GM23338 (cell line): Measurements from ENCODE around the gene CACNA1H. TPM values are rescaled to one million over a fixed set of nuclear protein-coding genes. Genes with fewer than 3 reads are reported as not detected.

Experiments used
- ATAC-seq: fragments of 200-7000 bp; cut with Tn5 transposase; 3 replicates; pipeline ENCODE4 v1.9.1; 2020
- DNase-seq: peaks from one replicate; pipeline ENCODE4 v3.0.0-alpha.2; 2015; ENCODE audit warnings: low spot score
- H2AFZ ChIP-seq: fragments of 200-600 bp; sonication (generic); 2 replicates; pipeline ENCODE4 v1.8.0; 2016; ENCODE audit warnings: antibody characterized with exemption, mild to moderate bottlenecking, moderate library complexity
- H3F3A ChIP-seq: fragments of 200-600 bp; sonication (generic); replicated peaks from 2 replicates; pipeline ENCODE4 v1.8.0; 2017; ENCODE audit warnings: antibody characterized with exemption, mixed run types, low read depth
- H3K27ac ChIP-seq: fragments of 200-600 bp; sonication (generic); 2 replicates; pipeline ENCODE4 v1.6.1; 2016; ENCODE audit warnings: low read depth
- H3K27me3 ChIP-seq: fragments of 200-600 bp; sonication (generic); 2 replicates; pipeline ENCODE4 v1.8.0; 2016; ENCODE audit warnings: mild to moderate bottlenecking, mixed run types, moderate library complexity; ENCODE audit not compliant: insufficient read depth
- H3K36me3 ChIP-seq: fragments of 200-600 bp; sonication (generic); 2 replicates; pipeline ENCODE4 v1.8.0; 2016; ENCODE audit warnings: mild to moderate bottlenecking; ENCODE audit not compliant: insufficient read depth
- H3K4me1 ChIP-seq: fragments of 200-600 bp; sonication (generic); 2 replicates; pipeline ENCODE4 v1.8.0; 2016; ENCODE audit warnings: mild to moderate bottlenecking, moderate library complexity; ENCODE audit not compliant: insufficient read depth
- H3K4me2 ChIP-seq: fragments of 200-600 bp; sonication (generic); 2 replicates; pipeline ENCODE4 v1.7.1; 2017; ENCODE audit warnings: mixed run types
- H3K4me3 ChIP-seq: fragments of 200-600 bp; sonication (generic); 2 replicates; pipeline ENCODE4 v1.6.1; 2016; ENCODE audit warnings: mixed run types
- H3K79me2 ChIP-seq: fragments of 200-600 bp; sonication (generic); replicated peaks from 2 replicates; pipeline ENCODE4 v1.8.0; 2017; ENCODE audit warnings: mild to moderate bottlenecking; ENCODE audit not compliant: insufficient read depth
- H3K9me2 ChIP-seq: fragments of 200-600 bp; sonication (generic); 2 replicates; pipeline ENCODE4 v1.8.0; 2017; ENCODE audit not compliant: insufficient read depth
- H4K20me1 ChIP-seq: fragments of 200-600 bp; sonication (generic); replicated peaks from 2 replicates; pipeline ENCODE4 v1.8.0; 2017; ENCODE audit warnings: mild to moderate bottlenecking; ENCODE audit not compliant: insufficient read depth
- H3K27ac Mint-ChIP-seq: 2 replicates; pipeline ENCODE4 v1.8.0; 2020; ENCODE audit warnings: inconsistent platforms, mild to moderate bottlenecking, moderate library complexity, mixed read lengths
- H3K27me3 Mint-ChIP-seq: 3 replicates; pipeline ENCODE4 v1.8.0; 2022; ENCODE audit warnings: low read depth, mild to moderate bottlenecking, moderate library complexity, mixed read lengths, inconsistent platforms; ENCODE audit not compliant: insufficient read depth, poor library complexity
- H3K36me3 Mint-ChIP-seq: 3 replicates; pipeline ENCODE4 v1.8.0; 2021; ENCODE audit warnings: low read depth, mild to moderate bottlenecking, inconsistent platforms, moderate library complexity, mixed read lengths
- H3K4me1 Mint-ChIP-seq: 3 replicates; pipeline ENCODE4 v1.8.0; 2020; ENCODE audit warnings: mild to moderate bottlenecking, inconsistent platforms, mixed read lengths
- H3K4me3 Mint-ChIP-seq: 3 replicates; pipeline ENCODE4 v1.8.0; 2021; ENCODE audit warnings: moderate library complexity, mild to moderate bottlenecking, inconsistent platforms, mixed read lengths
- H3K9me3 Mint-ChIP-seq: 3 replicates; pipeline ENCODE4 v1.8.0; 2020; ENCODE audit warnings: moderate library complexity, mild to moderate bottlenecking, inconsistent platforms, mixed read lengths
- CREB1 ChIP-seq: fragments of 250-450 bp; sonication (Bioruptor Pico); IDR thresholded peaks from 2 replicates; pipeline ENCODE4 v1.5.0; 2020; ENCODE audit warnings: low read depth, mild to moderate bottlenecking, moderate library complexity
- ETS1 ChIP-seq: IDR thresholded peaks from 2 replicates; pipeline ENCODE4 v1.6.1; 2016; ENCODE audit warnings: antibody characterized with exemption
- EZH2 ChIP-seq: fragments of 200-600 bp; sonication (generic); IDR thresholded peaks from one replicate; pipeline ENCODE4 v1.8.0; 2017; ENCODE audit warnings: antibody characterized with exemption, mild to moderate bottlenecking, low read depth; ENCODE audit not compliant: unreplicated experiment
- EZH2phosphoT487 ChIP-seq: fragments of 200-600 bp; sonication (generic); IDR thresholded peaks from one replicate; pipeline ENCODE4 v1.8.1; 2018; ENCODE audit warnings: antibody characterized with exemption; ENCODE audit not compliant: unreplicated experiment
- JUNB ChIP-seq: IDR thresholded peaks from one replicate; pipeline ENCODE4 v1.6.1; 2016; ENCODE audit warnings: antibody characterized with exemption; ENCODE audit not compliant: unreplicated experiment
- NANOG ChIP-seq: IDR thresholded peaks from 2 replicates; pipeline ENCODE4 v1.6.1; 2016; ENCODE audit warnings: antibody characterized with exemption, borderline replicate concordance
- POLR2AphosphoS5 ChIP-seq: IDR thresholded peaks from 2 replicates; pipeline ENCODE4 v1.6.1; 2016; ENCODE audit warnings: antibody characterized with exemption, low read depth
- REST ChIP-seq: IDR thresholded peaks from one replicate; pipeline ENCODE4 v1.6.1; 2018; ENCODE audit warnings: antibody characterized with exemption; ENCODE audit not compliant: unreplicated experiment
- ZNF114 ChIP-seq: fragments of 250-450 bp; sonication (Bioruptor Pico); IDR thresholded peaks from 2 replicates; pipeline ENCODE4 v1.5.0; 2020; ENCODE audit warnings: mild to moderate bottlenecking, moderate library complexity
- ZNF331 ChIP-seq: fragments of 250-450 bp; sonication (Bioruptor Pico); IDR thresholded peaks from 2 replicates; pipeline ENCODE4 v1.5.0; 2020; ENCODE audit warnings: low read depth, mild to moderate bottlenecking, moderate library complexity
- polyA plus RNA-seq: library from polyadenylated mRNA; unstranded; fragments of >200 nt; fragmentation: Nextera tagmentation; extraction: Ambion mirVana; gene quantifications from 2 replicates; pipeline ENCODE4 v1.2.1, GENCODE V29; 2016
- total RNA-seq: library from RNA; depleted of rRNA; stranded (reverse); fragments of >200 nt; shearing (Covaris generic); gene quantifications from 2 replicates; pipeline ENCODE4 v1.2.3, GENCODE V29; 2014
- TF ChIP-seq, protein P1 (sequence below), 2 experiments: fragments of 200-600 bp in 1 of 2; sonication (generic) in 1 of 2; conservative IDR thresholded peaks; 2 replicates each; pipeline versions ENCODE4 v1.5.1 to v1.6.1; 2016 to 2017; ENCODE audit warnings: antibody characterized with exemption in 2 of 2, low read depth in 2 of 2, mild to moderate bottlenecking in 2 of 2, moderate library complexity in 1 of 2

CACNA1H gene
- total and polyA plus RNA-seq, 2 experiments from 2014 or later: 3.5 to 43.3 TPM

GRCh38 chr16:1213796-1214372 lies 61.0 kb downstream of the CACNA1H start:
- no peaks in the 10 kb centered on the region for H3K4me1 ChIP-seq
- no peaks in the 10 kb centered on the region for H3K36me3 ChIP-seq
- no peaks in the 10 kb centered on the region for H3F3A ChIP-seq
- H3K27me3 ChIP-seq: no peaks in the 10 kb centered on the region
- H3K4me3 Mint-ChIP-seq: no peak overlapping the region
- no peak for ATAC-seq
- H3K79me2 ChIP-seq: no peaks in the 10 kb centered on the region
- H3K4me3 ChIP-seq: no peak overlapping the region
- no peak overlapping the region for H3K27ac ChIP-seq
- no peaks in the 10 kb centered on the region for H3K36me3 Mint-ChIP-seq
- H2AFZ ChIP-seq: no peak overlapping the region
- H3K9me2 ChIP-seq: no peaks in the 10 kb centered on the region
- no peak for DNase-seq
- no peaks in the 10 kb centered on the region for H3K4me1 Mint-ChIP-seq
- H3K27ac Mint-ChIP-seq: no peak overlapping the region
- H3K4me2 ChIP-seq: no peak overlapping the region
- H3K27me3 Mint-ChIP-seq: peaks cover 8% of the 10 kb centered on the region
- H4K20me1 ChIP-seq: no peaks in the 10 kb centered on the region; the same call in 1 of the 2 replicates
- H3K9me3 Mint-ChIP-seq: no peaks in the 10 kb centered on the region
- TF ChIP-seq ZNF331 (CRISPR knock-in tag): no peak
- no peak for TF ChIP-seq ETS1
- no peak for TF ChIP-seq POLR2AphosphoS5

GRCh38 chr16:1214719-1215118 lies 61.8 kb downstream of the CACNA1H start:
- H2AFZ ChIP-seq: no peak overlapping the region
- Mint-ChIP-seq H3K36me3 (no peaks in the 10 kb centered on the region), H3K4me3 (no peak overlapping the region), H3K27ac (no peak overlapping the region), H3K27me3 (peaks cover 8% of the 10 kb centered on the region), H3K9me3 (no peaks in the 10 kb centered on the region), H3K4me1 (no peaks in the 10 kb centered on the region)
- no peaks in the 10 kb centered on the region; the same call in 1 of the 2 replicates for H4K20me1 ChIP-seq
- H3F3A ChIP-seq: no peaks in the 10 kb centered on the region
- H3K9me2 ChIP-seq: no peaks in the 10 kb centered on the region
- H3K79me2 ChIP-seq: no peaks in the 10 kb centered on the region
- no peak overlapping the region for H3K4me2 ChIP-seq
- H3K4me1 ChIP-seq: no peaks in the 10 kb centered on the region
- ATAC-seq (no peak), DNase-seq (no peak)
- TF ChIP-seq ETS1 (no peak), REST (no peak), ZNF114 (CRISPR knock-in tag) (no peak), JUNB (no peak), CREB1 (CRISPR knock-in tag) (no peak), EZH2phosphoT487 (no peak), NANOG (no peak), EZH2 (no peak)
- TF ChIP-seq, protein P1, sequence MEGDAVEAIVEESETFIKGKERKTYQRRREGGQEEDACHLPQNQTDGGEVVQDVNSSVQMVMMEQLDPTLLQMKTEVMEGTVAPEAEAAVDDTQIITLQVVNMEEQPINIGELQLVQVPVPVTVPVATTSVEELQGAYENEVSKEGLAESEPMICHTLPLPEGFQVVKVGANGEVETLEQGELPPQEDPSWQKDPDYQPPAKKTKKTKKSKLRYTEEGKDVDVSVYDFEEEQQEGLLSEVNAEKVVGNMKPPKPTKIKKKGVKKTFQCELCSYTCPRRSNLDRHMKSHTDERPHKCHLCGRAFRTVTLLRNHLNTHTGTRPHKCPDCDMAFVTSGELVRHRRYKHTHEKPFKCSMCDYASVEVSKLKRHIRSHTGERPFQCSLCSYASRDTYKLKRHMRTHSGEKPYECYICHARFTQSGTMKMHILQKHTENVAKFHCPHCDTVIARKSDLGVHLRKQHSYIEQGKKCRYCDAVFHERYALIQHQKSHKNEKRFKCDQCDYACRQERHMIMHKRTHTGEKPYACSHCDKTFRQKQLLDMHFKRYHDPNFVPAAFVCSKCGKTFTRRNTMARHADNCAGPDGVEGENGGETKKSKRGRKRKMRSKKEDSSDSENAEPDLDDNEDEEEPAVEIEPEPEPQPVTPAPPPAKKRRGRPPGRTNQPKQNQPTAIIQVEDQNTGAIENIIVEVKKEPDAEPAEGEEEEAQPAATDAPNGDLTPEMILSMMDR (conservative IDR thresholded peaks at IDR 0.05; ENCODE audit: low read depth in 2 of 2): no peak
- H3K4me3 ChIP-seq: no peak overlapping the region
- no peaks in the 10 kb centered on the region for H3K36me3 ChIP-seq
- no peaks in the 10 kb centered on the region for H3K27me3 ChIP-seq
- H3K27ac ChIP-seq: no peak overlapping the region
